Gastrocnemius medialis (tissue), 4 donors: ENCODE data around the gene SLC25A11. TPM values are rescaled to one million over a fixed set of nuclear protein-coding genes. Genes with fewer than 3 reads are reported as not detected.

Experiments
- ATAC-seq, 2 donors: fragments of 150-250 bp; one replicate each; pipeline ENCODE4 v1.9.1; 2016
- DNase-seq, 2 donors: peaks; one replicate each; pipeline ENCODE4 v3.0.0-alpha.2; 2019
- H3K27ac ChIP-seq, 4 donors: fragments of 200-600 bp; sonication (generic); 1 replicate in 1 of 4; 2 replicates in 3 of 4; pipeline ENCODE4 v1.5.1; 2016 to 2018; ENCODE audit warnings: mild to moderate bottlenecking in 2 of 4, moderate library complexity in 1 of 4
- H3K27me3 ChIP-seq, 3 donors: fragments of 200-600 bp; sonication (generic) in 2 of 3; 1 replicate in 1 of 3; 2 replicates in 2 of 3; pipeline versions ENCODE4 v1.5.1 to v1.6.0; 2016 to 2019; ENCODE audit warnings: mild to moderate bottlenecking in 1 of 3, moderate library complexity in 1 of 3
- H3K36me3 ChIP-seq, 2 donors: fragments of 200-600 bp; sonication (generic) in 1 of 2; one replicate each; pipeline ENCODE4 v1.5.1; 2017 to 2018
- H3K4me1 ChIP-seq, 2 donors: fragments of 200-600 bp; sonication (generic) in 1 of 2; one replicate each; pipeline ENCODE4 v1.5.1; 2016 to 2017; ENCODE audit warnings: mild to moderate bottlenecking in 2 of 2
- H3K4me3 ChIP-seq, 4 donors: fragments of 200-600 bp; sonication (generic) in 3 of 4; 1 replicate in 1 of 4; 2 replicates in 3 of 4; pipeline ENCODE4 v1.5.1; 2016 to 2019; ENCODE audit warnings: mild to moderate bottlenecking in 2 of 4
- H3K9me3 ChIP-seq, 3 donors: fragments of 200-600 bp; sonication (generic) in 2 of 3; 1 replicate in 1 of 3; 2 replicates in 2 of 3; pipeline ENCODE4 v1.5.1; 2016 to 2019
- POLR2A ChIP-seq, 2 donors: fragments of 450-650 bp; IDR thresholded peaks; one replicate each; pipeline ENCODE4 v1.6.1; 2017; ENCODE audit warnings: antibody characterized with exemption in 2 of 2, mild to moderate bottlenecking in 2 of 2, moderate library complexity in 2 of 2
- in situ Hi-C, 4 donors: fragments of 200-750 bp; cut with MboI; loops; one replicate each; pipeline versions ENCODE4 v1.15.0 to v1.8.0; 2017; ENCODE audit warnings: low sequenced_read_pairs in 4 of 4
- intact Hi-C: fragments of 100-400 bp; cut with DNase I; formaldehyde crosslinking; loops from one replicate; pipeline ENCODE4 v1.15.1; 2023; ENCODE audit warnings: low total_unique reads
- total RNA-seq, 4 donors: library from RNA; depleted of rRNA; stranded (reverse); fragments of >200 nt; gene quantifications; one replicate each; pipeline versions ENCODE4 v1.1.0 to v1.2.3, GENCODE V29; 2016
- TF ChIP-seq, protein P1 (sequence below), 5 experiments: fragments of 450-650 bp in 3 of 5; fragments of 200-600 bp in 2 of 5; sonication (generic) in 2 of 5; IDR thresholded peaks in 4 of 5; conservative IDR thresholded peaks in 1 of 5; 1 replicate in 4 of 5; 2 replicates in 1 of 5; pipeline ENCODE4 v1.5.1; 2016 to 2019; ENCODE audit warnings: antibody characterized with exemption in 5 of 5, mild to moderate bottlenecking in 3 of 5, moderate library complexity in 3 of 5

The SLC25A11 gene
- total RNA-seq, 4 donors from 2014 or later: 52.6 to 106 (median 81.7) TPM

- peak overlapping the region in 2 of 4 donors; percentile 6 to 9 for H3K4me3 ChIP-seq
- no peak for DNase-seq
Observed at GRCh38 chr17:4944554-4945175, 4.8 kb upstream of the SLC25A11 start.

DNA sequence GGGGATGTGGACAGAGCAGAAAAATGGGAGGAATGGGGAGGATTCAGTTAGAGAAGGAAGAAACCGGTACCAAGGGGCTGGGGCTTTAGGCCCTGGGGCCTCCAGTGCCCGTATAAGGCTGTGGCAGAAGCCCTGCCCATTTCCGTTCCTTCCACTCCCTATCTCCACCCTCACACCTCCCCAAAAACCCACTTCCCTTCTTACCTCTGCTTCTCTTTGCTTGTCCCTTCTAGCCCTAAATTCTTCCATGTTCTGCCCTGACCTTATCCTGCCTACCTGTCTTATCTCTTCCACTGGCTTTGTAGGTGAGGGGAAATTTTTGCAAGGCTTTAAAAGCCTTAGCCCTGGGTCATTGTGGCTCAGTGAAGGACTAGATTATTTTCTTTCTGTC lies 4.3 kb upstream of the SLC25A11 start:
- ATAC-seq (no peak), DNase-seq (no peak)
- Histone ChIP-seq H3K36me3 (peaks cover 0 to 40% of the 10 kb centered on the region in 2 donors), H3K27ac (peak overlapping the region; percentile 96 to 100 (median 98)), H3K4me1 (peaks cover 40 to 44% of the 10 kb centered on the region in 2 donors), H3K9me3 (no peaks in the 10 kb centered on the region), H3K27me3 (no peaks in the 10 kb centered on the region), H3K4me3 (no peak overlapping the region)
- intact Hi-C loops: no loop called here
- TF ChIP-seq POLR2A (IDR thresholded peaks at IDR 0.05): no peak
- TF ChIP-seq, protein P1, sequence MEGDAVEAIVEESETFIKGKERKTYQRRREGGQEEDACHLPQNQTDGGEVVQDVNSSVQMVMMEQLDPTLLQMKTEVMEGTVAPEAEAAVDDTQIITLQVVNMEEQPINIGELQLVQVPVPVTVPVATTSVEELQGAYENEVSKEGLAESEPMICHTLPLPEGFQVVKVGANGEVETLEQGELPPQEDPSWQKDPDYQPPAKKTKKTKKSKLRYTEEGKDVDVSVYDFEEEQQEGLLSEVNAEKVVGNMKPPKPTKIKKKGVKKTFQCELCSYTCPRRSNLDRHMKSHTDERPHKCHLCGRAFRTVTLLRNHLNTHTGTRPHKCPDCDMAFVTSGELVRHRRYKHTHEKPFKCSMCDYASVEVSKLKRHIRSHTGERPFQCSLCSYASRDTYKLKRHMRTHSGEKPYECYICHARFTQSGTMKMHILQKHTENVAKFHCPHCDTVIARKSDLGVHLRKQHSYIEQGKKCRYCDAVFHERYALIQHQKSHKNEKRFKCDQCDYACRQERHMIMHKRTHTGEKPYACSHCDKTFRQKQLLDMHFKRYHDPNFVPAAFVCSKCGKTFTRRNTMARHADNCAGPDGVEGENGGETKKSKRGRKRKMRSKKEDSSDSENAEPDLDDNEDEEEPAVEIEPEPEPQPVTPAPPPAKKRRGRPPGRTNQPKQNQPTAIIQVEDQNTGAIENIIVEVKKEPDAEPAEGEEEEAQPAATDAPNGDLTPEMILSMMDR (IDR thresholded peaks at IDR 0.05 in 4 of 5, conservative IDR thresholded peaks at IDR 0.05 in 1 of 5): no peak
- in situ Hi-C loops: no loop called here

More at GRCh38 chr17:4944554-4945175, 4.8 kb upstream of the SLC25A11 start:
- Histone ChIP-seq H3K27ac (peak overlapping the region; percentile 96 to 100 (median 98)), H3K9me3 (no peaks in the 10 kb centered on the region), H3K4me1 (peaks cover 39 to 41% of the 10 kb centered on the region in 2 donors), H3K27me3 (no peaks in the 10 kb centered on the region), H3K36me3 (peaks cover 0 to 40% of the 10 kb centered on the region in 2 donors)
- in situ Hi-C loops: no loop called here
- TF ChIP-seq POLR2A (IDR thresholded peaks at IDR 0.05): no peak
- TF ChIP-seq, protein P1 (IDR thresholded peaks at IDR 0.05 in 4 of 5, conservative IDR thresholded peaks at IDR 0.05 in 1 of 5): no peak
- no peak for ATAC-seq
- intact Hi-C loops: no loop called here

- Histone ChIP-seq H3K36me3 (peaks cover 0 to 46% of the 10 kb centered on the region in 2 donors), H3K27me3 (no peaks in the 10 kb centered on the region), H3K4me1 (peaks cover 52 to 56% of the 10 kb centered on the region in 2 donors), H3K4me3 (no peak overlapping the region), H3K9me3 (no peaks in the 10 kb centered on the region), H3K27ac (peak overlapping the region; percentile 96 to 100 (median 98))
- DNase-seq (no peak), ATAC-seq (no peak)
- in situ Hi-C loops (no loop called here), intact Hi-C loops (no loop called here)
- TF ChIP-seq POLR2A (IDR thresholded peaks at IDR 0.05): no peak
- TF ChIP-seq, protein P1 (IDR thresholded peaks at IDR 0.05 in 4 of 5, conservative IDR thresholded peaks at IDR 0.05 in 1 of 5): no peak
Observed at GRCh38 chr17:4942760-4943508, 3.1 kb upstream of the SLC25A11 start.

- Histone ChIP-seq H3K27ac (peak overlapping the region; percentile 94 to 97 (median 94)), H3K27me3 (no peaks in the 10 kb centered on the region), H3K4me1 (peaks cover 53 to 55% of the 10 kb centered on the region in 2 donors), H3K4me3 (peak overlapping the region; percentile 91 to 98 (median 92)), H3K9me3 (no peaks in the 10 kb centered on the region), H3K36me3 (peaks cover 0 to 51% of the 10 kb centered on the region in 2 donors)
- ATAC-seq (no peak), DNase-seq (no peak)
- TF ChIP-seq POLR2A (IDR thresholded peaks at IDR 0.05): no peak
- TF ChIP-seq, protein P1 (IDR thresholded peaks at IDR 0.05 in 4 of 5, conservative IDR thresholded peaks at IDR 0.05 in 1 of 5): no peak
- intact Hi-C loops: loop anchor here (2.0 kb wide), 3 partner anchors 26 to 60 kb away; partner anchors contain the start of genes CAMTA2 and SPAG7
- in situ Hi-C loops: no loop called here
Observed at GRCh38 chr17:4941319-4941610, 1.4 kb upstream of the SLC25A11 start.
